ENCODE measurements around the gene STMP1.

GRCh38 chr7:135644729-135645128 lies 17.6 kb upstream of the STMP1 start:
- TF ChIP-seq POLR2AphosphoS5 (IDR thresholded peaks at IDR 0.05; ENCODE audit: borderline replicate concordance, low read depth, low read length) = no peak
- no peak for TF ChIP-seq EZH2 (IDR thresholded peaks at IDR 0.05)
